Measurements from ENCODE around the gene CTNND2.
"Not testable (repeated sequence)": the region's sequence is repeated elsewhere in the genome, so short reads cannot be mapped to it uniquely, and the experiment has no call there.

The CTNND2 gene

DNA sequence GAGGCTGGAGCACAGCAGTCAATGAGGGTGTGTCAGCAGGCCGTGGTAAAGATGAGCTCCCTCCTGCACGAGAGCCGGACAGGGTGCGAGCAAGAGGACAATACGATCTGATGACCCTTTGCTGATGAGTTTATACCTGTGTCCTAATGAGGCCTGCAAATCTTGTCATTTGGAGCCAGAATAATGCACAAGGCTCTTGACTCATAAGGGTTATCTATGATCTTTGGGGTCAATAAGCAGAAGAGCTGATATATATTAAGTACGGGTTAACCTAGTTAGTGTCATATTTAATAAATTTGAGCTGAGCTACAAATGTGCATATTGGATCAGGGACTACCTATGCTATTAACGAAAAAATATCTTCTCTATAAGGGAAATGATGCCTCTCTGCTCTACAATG is 46.9 kb downstream of the CTNND2 start:
- no peak for DNase-seq

DNA sequence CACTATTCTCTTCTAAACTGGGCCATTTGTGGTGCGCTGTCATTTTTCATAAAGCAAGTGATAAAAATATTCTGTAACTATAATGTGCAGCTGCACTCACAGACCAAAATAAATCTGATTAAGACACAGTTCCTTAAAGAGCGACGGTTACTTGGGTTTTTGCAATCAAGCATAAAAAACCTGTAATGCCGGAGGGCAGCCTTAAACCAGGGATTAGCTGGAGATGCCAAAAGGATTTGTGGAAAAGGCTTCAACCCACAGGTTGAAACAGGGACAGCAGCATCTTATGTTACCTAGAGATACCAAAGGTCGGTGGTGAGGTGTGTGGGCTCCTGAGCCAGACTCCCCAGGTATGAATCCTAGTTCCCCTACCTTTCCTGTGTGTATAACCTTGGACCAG is 49.3 kb downstream of the CTNND2 start:
- DNase-seq, result no peak

DNA sequence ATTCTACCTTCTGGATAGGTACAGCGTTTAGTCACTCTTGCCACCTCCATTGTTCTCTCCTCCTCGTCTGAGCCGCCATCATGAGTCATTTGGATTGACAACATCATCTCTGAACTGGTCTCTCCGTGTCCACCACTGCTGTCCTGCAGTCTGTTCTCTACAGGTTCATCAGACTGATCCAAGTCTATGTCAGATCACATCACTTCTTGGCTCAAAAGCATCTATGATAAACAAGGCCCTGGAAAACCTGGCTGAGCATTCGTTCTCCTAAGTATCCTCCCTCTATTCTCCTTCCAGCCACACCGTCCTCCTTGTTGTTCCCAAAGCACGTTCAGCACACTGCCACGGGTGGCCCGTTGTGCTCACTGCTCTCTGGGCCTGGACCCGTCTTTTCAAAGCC is 50.5 kb downstream of the CTNND2 start:
- DNase-seq, result no peak

DNA sequence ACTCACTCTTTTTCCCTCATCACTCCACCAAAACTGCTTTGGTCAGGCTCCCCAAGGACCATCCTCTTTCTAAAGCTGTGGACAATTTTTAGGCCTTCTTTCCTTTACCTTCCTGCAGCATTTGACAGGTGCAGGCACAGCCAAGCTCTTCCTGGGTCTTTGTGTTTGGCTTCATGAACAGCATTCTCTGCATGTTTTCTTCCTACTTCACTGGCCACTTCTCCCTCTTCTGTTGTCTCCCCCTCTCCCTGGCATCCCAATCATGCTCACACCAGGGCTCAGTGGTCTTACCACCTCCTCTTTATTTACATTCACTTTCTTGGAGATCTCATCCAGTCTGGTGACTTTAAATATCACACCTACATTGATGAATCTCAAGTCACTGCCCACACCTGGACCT is 51.1 kb downstream of the CTNND2 start:
- no peak for DNase-seq

DNA sequence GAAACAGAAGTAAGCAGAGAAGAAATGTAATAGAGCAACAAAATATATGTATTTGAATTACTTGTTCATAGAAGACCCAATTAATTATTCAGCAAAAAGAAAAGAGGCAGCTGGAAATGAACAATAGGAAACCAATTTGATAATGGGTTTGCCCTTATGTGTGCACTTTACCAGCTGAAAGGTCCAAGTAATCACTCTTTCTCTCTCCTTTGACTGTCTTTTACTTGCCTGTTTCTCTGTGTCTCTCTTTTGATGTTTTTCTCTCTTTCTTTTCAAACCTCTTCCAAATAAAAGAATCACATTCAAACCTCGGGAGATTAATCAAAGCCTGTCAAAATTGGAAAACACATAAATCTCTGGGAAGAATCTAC is 51.5 kb downstream of the CTNND2 start:
- DNase-seq, result no peak

DNA sequence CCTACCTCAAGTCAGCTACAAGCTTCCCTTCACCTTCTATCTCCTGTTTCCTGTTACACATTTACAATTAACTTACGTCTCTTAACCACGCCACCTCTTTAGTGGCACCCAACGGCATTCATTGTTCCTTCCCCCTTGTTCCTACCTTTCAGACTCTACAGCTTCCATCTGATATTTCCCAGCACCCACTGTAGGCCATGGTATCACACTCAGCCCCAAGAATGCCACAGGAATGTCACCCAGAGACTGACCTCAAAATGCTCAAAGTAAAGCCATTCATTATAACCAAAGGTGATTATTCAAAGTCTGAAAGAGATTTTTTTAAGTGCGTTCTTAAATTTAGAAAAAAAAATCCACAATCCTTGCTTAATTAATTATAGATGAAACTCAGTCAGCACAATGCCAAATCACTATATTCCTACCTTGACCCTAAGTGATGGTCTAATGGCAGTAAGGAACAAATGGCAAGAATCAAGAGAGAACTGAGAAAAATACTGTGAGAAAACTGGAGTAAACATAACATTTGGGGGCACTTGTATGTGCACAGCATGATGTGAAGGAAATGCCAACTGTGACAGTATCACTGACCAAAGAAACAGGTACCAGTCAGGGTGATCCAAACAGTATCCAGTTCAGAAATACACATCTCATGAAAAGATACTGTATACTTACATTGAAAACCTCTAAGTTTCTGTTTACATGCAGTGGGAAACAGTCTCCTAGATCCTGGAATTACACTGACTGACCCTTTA is 52.1 kb downstream of the CTNND2 start:
- no peak for DNase-seq

DNA sequence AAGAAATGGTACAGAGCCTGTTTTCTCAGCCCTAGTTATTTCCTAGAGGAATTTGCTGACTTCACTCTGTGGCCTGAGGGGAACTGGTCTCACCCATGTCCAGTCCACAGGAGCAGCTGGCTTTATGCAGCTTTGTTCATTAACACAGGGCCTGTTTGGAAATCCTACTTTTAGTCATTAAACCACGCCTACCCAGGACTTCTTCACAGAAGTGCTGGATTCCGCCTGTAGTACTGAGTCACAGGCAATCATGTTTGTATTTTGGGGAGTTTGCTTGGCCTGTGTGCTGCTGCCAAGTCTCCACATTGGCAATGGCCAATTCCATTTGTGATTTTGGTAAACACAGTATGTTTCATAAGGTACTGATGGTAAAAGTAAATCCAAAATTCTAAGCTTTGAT is 52.8 kb downstream of the CTNND2 start:
- no peak for DNase-seq

DNA sequence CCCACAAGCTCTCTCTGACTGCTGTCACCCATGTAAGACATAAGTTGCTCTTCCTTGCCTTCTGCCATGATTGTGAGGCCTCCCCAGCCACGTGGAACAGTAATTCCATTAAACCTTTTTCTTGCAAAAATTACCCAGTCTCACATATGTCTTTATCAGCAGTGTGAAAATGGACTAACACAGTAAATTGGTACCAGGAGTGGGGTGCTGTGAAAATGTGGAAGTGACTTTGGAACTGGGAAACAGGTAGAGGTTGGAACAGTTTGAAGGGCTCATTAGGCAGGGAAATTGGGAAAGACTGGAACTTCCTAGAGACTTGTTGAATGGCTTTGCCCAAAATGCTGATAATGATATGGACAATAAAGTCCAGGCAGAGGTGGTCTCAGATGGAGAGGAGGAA is 75.7 kb downstream of the CTNND2 start:
- DNase-seq, result not testable (repeated sequence)

DNA sequence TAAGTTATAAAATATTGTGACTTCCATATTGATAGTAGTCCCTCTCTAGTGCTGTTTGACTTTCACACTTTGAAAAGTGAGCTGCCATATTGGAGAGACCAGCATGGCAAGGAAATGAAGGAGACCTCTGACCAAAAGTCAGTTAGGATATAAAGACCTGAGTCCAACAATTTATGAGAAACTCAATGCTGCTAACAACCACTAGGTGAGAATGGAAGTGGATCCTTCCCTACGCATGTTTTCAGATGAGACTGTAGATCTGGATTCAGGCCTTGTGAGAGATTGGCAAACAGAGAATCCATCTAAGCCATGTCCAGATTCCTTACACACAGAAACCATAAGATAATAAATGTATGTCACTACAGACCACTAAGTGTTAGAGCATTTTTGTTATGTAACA is 81.6 kb downstream of the CTNND2 start:
- DNase-seq, result no peak

DNA sequence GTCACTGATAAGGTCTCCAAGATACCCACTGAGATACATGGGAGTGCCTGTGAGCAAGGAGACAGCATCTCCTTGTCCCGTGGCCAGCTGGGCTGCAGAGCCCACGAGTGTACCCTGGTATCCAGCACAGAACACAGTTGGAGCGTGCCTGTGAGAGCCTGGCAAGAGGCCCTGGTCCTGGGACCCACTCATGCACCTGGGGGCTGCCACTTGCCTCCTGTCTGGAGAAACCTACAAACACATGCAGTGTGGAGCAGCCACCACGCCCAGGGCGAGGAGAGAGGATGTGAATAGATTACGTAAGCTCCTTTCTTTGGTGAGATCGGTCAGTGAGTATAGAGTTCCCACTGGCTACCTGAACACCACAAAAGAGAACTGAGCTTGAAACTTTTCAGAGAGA is 88.3 kb downstream of the CTNND2 start:
- DNase-seq, result no peak

DNA sequence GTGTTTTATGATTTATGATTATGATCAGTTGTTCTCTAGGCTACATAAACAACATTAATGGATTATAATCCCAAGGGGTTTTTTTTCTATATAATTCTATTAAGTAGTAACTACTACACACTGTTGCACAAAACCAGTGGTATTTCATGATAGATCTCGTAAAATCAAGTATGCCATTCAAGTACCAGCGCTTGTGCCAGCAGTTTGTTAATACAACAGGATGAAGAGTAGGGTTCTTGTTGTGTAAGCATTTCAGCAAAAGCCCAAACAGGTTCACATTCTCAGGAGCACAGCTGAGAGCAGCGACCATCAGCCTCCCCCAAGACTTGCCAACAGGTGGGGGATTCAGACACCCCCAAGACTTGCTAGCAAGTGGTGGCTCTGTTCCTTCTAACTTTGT is 88.8 kb downstream of the CTNND2 start:
- DNase-seq, result no peak

DNA sequence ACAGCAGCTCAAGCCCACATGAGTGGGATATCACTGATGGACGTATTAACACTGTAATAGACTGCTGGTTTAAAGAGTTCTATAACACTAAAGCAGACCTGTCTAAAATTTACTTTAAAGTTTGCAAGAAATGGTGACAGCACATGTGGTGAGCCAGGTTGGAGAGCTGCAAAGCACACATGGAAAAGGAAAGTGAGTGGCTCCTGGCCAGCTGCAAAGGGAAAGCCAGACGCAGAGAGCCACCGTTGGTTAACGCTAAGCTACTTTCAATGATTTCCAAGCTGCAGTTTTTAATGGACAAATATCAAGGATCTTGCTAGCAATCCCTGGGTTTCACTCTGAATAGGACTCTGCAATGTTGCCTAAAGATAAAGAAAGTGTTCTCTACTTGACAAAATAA is 89.9 kb downstream of the CTNND2 start:
- DNase-seq, result no peak

DNA sequence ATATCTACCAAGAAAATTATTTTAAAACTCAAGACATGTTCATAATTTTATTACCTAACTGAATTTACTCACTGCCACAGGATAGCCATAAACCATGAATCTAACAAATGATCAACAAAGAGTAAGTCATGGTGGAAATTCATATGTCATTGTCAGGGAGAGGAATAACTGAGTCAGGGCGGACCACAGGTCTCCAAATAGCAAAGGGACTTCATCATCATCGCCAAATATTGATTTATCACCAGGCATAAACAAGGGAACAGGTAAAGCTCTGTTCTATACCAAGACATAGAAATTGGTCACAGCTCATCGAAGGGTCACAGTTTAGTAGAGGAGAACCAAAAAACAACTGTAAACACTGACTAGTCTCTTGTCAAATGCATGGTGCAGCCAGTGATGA is 94.8 kb downstream of the CTNND2 start:
- no peak for DNase-seq

DNA sequence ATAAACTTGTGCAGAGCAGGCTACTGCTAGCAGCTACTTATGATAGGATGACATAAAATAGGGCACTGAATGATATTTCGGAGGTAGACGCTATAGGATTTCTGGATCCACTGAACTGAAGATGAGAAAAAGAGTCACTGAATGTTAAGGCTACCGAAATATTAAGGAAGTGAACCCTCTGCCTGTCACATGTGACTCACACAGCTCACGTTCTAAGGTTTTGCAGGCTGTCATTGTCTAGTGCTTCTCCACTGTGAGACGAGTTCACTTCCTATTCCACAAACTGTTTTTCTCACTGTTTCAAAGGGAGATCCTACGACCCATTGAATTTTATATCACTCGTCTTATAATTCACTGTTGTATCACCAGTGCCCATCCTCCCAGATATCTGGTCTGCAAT is 100.8 kb downstream of the CTNND2 start:
- DNase-seq, result no peak

DNA sequence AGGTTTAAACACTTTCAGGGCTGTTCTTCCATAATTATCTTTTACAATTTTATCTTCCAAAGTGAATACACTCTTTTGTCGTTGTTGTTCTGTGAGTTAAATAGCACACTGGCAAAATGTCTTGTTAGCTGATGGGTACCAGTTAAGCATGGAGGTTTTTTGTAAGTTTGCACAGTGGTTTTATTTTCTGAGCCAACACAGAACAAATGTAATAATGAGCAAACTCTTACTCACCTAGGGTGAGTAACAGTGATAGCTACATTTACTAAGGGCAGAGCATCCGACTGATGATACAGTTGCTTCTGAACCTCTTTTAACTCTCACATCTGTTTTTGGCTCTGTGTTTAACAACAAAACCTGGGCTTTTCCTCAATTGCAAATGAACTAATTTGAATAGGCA is 103.2 kb downstream of the CTNND2 start:
- DNase-seq, result no peak

DNA sequence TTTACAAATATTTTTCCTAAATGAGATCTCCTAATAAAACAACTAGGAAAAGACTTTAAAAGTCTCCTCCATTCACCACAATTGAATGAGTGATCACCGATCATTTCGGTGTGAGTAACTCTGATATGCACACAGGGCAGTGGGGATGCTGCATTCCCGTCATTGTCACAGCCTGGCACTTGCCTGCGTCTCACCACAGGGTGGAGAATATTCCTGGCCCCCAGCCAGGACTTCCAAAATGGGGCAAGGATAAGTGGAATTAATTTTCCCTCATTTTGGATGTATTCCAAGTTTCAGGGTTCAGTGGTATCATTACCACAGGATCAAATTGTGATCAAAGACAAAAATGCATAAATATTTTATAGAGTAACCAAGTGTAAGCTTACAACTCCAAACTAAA is 107.1 kb downstream of the CTNND2 start:
- no peak for DNase-seq

DNA sequence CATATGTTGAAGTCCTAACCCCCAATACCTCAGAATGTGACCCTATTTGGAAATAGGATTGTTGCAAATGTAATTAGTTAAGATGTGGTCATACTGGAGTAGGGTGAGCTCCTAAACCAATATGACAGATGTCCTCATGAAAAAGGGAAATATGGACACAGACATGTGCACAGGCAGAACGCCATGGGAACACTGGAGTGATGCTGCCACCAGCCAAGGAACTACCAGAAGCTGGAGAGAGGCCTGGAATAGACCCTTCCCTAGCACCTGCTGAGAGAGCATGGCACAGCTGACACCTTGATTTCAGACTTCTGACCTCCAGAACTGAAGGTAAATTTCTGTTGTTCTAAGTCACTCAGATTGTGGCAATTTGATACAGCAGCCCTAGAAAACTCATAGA is 110.8 kb downstream of the CTNND2 start:
- no peak for DNase-seq

DNA sequence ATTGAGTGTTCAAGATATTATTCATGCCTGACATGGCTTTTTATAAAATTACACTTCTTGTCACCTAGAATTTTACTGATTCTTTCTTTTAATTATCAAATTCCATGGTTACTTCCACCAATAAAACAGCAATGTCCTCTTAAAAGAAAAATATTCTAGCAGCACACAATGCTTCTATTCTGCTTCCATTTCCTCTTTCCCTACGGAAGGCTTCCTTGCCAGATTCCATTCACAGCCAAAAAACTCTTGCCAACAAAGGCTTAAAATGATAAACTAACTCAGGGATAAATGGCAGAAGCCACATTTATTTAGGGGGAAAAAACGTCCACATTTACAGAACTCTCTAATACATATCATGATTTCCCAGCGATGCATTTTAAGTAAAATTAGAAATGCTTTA is 111.6 kb downstream of the CTNND2 start:
- no peak for DNase-seq

DNA sequence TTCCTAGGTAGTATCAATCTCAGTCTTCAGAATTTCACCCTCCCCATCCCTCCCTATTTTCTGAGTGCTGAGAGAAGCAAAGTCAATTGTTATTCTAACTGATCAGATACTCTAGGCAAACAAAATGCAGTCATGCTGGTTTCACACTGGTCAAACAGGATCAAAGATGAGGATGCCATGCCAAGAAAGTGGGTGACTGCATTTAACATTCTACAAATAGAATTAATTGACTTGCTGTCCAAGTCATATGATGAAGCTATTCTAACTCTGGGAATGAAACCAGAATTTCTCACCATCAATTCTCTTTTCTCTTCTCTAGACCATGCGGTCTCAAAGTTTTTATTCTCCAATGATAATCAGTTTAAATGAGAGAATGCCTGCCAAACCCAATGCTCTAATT is 112.5 kb downstream of the CTNND2 start:
- DNase-seq, result no peak

DNA sequence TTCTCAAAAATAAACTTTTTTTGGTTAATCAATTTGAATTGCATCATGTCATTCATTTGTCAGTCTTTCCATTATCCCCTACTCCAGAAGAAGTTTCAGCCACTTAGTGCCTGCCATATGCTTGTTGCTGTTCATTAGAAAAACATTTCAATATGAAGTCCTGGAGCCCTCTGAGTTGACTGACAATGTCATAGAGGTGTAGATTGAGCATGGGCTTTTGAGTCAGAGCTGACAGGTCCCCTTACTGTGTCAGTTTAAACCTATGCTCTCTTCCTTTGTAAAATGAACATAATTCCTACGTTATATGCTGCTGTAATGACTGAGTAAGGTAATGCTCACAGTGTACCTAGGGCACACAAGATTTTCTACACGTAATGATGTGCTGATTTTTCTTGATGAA is 114.0 kb downstream of the CTNND2 start:
- DNase-seq, result no peak

DNA sequence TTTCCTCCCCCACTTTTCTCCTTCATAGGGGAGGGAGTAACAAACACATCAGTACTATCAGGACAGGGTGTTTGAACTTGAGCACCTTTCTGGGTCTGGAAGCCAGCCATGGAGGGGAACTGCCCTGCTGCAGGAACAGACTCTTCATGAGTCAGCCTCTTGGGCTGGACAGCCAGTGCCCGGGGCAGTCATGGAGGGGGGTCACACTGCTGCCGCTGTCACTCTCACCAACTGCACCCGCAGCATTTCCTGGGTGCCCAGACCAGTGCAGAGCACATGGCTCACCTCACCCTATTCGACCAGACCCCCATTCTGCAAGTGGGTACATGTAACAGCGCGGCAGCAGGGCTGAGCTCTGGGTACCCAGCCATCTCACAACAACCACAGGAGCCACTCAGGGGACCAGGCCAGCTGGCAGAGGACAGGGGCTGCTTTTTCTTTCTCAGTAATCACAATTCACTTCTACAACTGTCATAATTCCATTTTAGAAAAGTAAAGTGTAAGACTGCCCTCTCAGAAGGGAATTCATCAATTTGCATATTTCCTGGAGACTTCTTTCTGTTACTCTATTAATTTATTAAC is 118.4 kb downstream of the CTNND2 start:
- DNase-seq, result no peak

DNA sequence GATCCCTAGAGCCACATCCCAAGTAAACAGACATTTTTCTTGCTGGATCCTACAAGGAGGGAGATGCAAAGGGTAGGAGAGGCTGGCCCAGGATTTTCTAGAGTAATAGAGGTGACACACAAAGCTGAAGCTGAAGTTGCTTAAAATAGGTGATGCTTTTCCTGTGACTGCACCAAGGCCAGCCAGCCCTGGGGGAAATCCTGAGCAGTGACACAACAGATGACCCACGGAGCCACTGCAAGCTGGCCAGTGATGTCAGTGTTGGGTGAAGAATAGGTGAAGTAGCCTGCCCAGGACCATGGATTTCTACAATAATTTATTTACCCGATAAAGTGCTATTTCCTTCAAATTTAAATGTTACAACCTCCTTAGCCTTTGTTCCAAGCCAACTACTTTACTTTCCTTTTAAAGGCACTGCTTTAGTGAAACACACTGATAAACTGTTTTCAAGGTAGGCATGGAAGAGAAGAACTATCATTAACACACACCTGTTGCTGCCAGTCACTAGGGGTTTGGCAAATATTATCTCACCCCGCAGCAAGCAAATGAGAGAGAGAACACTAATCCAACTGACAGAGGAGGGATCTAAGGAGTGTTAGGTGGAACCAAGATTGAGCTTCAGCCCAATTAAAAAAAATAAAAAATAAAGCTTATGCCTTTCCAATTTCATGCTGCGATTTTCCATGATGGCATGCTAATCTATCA is 123.5 kb downstream of the CTNND2 start:
- no peak for DNase-seq

DNA sequence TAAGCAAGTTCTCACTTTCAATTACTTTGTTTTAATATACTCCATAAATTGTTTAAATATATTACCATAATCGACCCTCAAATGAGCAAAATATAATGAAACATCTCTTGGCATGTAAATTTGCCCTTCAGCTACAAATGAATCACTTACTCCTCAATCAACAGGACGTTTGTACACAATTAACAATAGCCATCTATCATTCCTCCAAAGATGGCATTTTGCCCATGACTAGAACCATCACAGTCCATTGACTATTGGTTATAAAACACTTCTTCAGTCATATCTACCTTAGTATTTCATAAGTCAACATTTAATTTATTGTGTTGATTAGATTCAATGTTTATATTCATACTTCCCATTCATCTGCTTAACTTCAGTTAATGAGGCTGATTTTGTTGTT is 127.2 kb downstream of the CTNND2 start:
- DNase-seq, result no peak

DNA sequence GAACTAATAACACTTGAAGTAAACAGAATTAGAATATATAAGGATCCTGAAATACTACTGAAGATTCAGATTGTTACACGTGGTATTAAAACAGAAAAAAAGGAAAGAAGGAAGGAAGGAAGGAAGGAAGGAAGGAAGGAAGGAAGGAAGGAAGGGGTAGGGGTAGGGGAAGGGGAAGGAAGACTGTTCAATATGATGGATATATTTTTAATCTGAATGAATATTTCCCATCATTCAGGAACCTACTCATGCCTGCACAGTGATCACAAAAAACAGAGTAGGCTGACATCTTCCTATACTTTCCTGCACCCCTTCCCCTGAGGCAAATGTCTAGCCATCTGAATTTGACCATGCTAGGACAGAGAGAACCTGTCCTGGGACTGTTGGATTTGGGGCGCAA is 133.9 kb downstream of the CTNND2 start:
- DNase-seq, result no peak
